GM12801 (cell line): ENCODE data around the gene GNLY.

Experiments
- TF ChIP-seq, protein P1 (sequence below): IDR thresholded peaks from one replicate; pipeline ENCODE4 v1.5.1; 2011; ENCODE audit warnings: control low read depth; ENCODE audit not compliant: insufficient read length; ENCODE audit errors: extremely low read depth

The GNLY gene

DNA sequence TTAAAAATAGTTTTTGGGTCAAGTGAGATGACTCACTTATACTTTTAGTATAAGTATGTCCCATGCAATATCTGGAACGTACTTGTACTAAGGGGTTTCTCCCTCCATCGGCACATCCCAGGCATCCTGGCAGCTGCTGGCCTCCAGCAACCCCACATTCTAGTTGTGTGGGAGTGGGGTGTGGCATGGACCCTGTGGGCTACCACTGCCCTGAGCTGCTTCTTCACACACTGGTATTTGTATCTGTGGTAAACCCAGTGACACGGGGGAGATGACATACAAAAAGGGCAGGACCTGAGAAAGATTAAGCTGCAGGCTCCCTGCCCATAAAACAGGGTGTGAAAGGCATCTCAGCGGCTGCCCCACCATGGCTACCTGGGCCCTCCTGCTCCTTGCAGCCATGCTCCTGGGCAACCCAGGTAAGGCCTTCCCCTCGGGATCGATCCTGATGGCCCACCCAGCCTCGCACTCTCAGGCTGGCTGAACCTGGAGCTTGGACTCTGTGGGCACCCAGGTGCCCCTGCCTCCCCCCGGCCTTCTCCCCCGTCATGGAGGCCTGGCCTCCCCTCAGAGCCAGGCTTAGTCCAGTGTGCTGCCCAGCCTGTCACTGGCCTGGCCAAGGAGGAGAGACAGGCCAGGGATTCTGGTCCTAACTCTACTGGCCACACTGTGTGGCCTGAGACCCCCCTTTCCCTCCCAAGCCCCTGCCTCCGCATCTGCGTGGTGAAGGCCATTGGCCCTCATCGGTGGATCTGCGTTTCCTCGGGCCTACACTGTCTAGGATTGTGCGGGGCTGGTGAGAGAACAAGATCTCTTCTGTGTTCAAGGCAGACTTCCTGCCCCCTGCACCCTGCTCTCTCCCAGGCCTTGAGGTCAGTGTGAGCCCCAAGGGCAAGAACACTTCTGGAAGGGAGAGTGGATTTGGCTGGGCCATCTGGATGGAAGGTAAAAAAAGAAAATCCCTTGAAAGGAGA, at the start of gene GNLY:
GNLY (plus strand) TSS at position 307 of the 974 bp plus-strand sequence; CDS start at position 368, 61 bp downstream.
- TF ChIP-seq, protein P1, sequence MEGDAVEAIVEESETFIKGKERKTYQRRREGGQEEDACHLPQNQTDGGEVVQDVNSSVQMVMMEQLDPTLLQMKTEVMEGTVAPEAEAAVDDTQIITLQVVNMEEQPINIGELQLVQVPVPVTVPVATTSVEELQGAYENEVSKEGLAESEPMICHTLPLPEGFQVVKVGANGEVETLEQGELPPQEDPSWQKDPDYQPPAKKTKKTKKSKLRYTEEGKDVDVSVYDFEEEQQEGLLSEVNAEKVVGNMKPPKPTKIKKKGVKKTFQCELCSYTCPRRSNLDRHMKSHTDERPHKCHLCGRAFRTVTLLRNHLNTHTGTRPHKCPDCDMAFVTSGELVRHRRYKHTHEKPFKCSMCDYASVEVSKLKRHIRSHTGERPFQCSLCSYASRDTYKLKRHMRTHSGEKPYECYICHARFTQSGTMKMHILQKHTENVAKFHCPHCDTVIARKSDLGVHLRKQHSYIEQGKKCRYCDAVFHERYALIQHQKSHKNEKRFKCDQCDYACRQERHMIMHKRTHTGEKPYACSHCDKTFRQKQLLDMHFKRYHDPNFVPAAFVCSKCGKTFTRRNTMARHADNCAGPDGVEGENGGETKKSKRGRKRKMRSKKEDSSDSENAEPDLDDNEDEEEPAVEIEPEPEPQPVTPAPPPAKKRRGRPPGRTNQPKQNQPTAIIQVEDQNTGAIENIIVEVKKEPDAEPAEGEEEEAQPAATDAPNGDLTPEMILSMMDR: no peak

DNA sequence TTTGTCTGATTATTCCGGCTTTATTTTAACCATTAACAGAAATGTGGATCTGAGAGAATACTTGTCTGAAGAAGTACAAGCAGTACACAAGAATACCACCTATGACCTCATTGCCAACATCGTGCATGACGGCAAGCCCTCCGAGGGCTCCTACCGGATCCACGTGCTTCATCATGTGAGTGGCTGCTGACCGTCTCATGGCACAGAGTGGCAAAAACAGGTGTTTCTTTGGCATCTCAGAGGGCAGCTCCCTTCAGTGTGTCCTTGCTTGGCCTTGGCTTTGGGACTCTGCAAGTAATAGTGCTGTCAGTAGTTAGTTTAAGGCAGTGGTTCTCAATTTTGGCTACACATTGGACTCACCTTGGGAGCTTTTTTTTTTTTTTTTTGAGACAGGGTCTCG, 49.2 kb upstream of the GNLY start:
- TF ChIP-seq, protein P1: no peak

DNA sequence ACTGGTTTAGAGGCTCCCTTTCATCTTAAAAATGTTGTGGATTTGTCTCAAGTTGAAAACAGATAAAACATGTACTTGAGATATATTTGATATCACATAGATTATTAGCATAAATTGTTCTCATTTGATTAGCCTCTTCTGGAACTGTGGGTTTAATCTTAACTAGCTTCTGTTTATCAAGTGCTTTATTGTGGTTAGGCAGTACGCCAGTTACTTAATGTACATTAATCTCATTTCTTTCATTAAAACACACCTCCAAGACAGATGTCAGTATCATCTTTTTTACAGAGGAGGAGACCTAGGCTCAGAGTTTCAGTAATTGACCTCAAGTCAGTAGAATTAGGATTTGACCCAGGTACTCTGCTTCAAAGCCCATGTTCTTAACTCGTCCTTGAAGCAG, 48.0 kb upstream of the GNLY start:
- TF ChIP-seq, protein P1: no peak

DNA sequence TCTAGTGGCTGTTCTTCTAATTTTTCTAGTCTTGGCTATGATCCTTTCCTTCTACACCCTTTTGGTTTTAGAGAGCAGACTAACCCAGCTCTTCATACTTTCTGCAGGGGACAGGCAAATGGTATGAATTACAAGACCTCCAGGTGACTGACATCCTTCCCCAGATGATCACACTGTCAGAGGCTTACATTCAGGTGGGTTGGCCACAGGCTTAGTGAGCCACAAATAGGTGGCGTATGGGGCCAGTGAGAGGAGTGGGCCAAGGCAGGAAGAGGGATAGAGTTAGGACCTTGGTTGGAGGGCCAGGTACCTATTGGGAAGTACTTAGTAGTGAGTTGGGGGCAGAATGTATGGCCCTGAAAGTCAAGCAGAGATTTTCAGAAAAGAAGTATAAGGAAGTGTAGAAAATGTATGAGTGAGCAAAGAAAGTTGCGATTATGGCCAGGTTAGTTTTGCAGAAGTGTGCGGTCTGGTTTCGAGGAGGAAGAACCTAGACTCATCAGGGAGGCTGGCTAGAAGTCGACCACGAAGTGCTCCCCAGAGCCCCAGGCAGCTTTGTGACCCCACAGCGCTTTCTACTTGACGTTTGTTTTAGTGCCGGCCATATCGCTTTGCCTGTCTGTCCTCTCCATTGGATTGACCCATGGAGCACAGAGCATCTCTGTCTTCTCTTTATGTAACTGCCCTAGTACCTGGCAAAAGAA, 46.2 kb upstream of the GNLY start:
- TF ChIP-seq, protein P1: no peak

DNA sequence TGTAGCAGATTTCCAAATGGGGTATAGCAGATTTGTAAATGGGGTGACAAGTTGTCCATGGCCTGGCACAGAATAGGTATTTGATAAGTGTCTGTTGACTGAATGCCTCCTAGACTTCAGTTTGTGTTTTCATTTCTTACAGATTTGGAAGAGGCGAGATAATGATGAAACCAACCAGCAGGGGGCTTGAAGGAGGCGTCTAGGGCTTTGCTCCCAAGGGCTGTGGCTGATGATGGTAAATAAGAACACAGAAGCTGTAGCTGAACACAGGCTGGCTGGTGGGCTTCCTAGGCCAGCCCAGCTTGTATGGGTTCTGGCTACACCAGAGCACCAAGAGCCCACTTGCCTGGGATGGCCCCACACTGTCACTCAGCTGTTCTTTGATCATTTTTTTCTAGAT, 45.5 kb upstream of the GNLY start:
- TF ChIP-seq, protein P1: no peak

DNA sequence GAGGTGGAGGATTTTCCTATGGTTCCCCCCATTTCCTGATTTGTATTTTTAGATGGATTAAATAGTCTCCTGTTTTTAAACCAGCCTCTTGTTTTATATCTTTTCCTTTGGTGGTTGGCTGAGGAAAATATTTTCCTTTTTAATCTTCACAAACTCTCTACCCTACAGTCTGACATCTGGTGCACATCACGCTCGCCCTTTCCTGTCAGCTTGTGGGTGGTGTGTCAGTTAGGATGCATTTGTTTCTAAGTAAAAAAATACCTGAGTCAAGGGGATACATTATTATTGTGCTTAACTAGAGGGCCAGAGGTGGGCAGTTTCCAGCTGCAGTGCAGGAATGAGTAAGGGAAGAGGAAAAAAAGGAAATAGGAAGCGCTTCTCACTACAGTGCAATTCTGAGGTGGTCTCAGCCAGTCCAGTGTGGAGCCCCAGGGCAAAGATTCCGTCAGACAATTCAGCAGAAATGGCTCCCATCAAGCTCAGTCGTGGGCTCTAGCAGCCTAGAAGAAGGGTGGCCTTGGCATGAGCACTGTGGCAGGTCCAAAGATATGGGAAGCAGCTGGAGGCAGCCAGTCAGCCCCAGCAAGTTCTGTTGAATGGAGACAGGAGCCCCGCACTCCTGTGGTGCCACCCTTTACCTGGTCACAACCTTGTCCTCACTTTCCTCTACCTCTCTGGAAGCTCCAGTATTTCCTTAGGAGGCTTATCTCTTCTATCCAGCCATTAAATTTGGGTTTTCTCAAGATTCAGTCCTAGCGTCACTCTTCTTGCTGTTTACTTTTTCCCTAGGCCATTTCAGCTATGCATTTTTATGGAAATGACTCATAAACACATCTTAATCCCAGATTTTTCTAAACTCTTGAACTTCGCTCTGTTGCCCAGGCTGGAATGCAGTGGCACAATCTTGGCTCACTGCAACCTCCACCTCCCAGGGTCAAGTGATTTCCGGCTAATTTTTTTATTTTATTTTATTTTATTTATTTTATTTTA, 44.7 kb upstream of the GNLY start:
- TF ChIP-seq, protein P1: no peak
